Endothelial cell of hepatic sinusoid (primary cell): ENCODE results near the gene RAMACL.

Experiments
- in situ Hi-C: cut with HindIII; loops from 2 replicates; pipeline ENCODE4 v1.10.0; 2017; ENCODE audit warnings: low sequenced_read_pairs

Gene RAMACL

DNA sequence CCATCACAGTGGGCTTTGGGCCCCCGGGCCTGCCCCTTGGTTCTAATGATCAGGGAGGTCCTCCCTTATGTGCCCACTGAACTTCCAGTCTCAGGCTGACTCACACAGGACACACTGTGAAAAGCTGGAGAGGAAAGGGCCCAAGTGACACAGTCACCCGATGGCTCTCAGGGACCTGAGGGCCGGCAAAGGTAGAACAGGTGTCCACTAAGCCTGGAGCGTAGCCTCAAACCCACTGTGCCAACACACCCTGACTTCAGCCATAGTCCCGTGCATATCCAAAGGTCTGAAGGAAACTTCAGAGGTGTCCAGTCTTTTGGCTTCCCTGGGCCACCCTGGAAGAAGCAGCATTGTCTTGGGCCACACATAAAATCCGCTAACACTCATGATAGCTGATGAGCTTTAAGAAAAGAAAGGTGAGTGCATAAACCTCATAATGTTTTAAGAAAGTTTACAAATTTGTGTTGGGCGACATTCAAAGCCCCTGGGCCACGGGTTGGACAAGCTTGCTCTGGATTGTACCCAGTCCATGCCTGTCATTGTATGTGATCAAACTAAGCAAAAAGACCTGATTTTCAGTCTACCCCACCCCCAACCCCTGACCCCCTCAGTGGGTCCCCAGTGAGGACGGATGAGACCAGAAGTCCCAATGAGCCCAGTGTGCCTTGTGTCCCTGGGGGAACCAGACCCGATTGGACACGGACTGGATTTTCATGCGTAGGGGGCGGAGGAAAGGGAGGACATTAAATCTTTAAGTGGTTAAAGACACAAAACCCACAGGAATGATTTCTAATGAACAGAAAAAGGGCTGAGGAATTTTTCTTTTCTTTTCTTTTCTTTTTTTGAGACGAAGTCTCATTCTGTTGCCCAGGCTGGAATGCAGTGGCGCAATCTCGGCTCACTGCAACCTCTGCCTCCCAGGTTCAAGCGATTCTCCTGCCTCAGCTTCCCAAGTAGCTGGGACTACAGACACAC lies 6.1 kb downstream of the RAMACL start:
- in situ Hi-C loops: no loop called here

DNA sequence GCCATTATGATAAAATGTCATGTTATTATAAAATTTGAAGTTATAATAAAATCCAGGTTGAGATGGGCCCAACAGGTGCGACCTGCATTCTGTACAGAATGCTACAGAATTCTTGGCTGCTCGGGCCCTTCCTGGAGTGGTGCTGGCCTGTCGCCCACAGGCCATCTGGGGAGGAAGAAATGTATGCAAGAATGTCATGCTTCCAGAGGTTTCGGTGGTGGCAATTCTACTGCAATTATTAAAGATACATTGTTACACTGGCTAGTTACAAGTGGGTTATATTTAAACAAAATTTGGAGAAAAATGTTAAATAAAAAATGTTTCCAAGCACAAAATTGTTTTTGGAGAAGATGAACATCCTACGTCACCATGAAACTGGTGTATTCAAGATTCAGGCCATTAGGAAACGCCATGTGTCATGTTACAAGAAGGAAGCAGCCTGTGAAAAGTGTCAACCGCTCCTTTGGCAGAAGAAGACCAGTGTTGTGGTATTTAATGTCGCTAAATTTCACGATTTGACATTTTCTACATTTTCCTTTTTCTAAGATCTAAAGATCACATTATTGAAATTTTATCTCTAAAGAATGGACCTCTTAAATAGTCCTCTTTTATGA lies 7.1 kb downstream of the RAMACL start:
- in situ Hi-C loops: no loop called here

DNA sequence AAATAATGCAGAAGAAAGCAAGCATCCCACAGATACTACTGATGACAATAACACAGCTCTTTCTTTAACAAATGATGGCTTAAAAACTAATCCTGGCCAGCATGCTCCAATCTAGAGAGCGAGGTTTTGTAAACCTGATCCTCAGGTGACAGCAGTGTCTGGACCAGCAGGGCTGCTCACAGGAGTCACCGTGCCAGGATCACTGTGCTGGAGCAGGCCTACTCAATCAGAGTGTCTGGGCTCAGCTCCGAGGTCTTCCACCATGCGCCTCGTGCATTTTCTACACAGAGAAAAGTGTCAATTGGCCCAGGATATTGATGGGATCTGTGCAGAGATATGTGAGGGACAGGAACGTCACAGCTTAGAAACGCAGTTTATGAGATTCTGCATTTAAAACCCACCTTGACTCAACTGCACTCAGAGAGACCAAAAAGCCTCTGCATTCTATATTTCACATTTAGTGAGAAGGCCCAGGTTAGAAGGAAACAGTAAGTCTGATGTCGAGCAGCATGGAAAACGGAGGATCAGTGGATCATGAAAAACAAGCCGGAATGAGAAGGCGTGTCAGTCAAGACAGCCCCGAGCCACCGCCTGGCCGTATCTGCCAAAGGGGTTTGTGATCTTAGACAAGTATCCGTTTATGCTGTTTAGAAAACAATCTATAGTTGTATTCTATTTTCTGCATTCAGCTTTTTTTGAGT lies 7.8 kb downstream of the RAMACL start:
- in situ Hi-C loops: no loop called here

DNA sequence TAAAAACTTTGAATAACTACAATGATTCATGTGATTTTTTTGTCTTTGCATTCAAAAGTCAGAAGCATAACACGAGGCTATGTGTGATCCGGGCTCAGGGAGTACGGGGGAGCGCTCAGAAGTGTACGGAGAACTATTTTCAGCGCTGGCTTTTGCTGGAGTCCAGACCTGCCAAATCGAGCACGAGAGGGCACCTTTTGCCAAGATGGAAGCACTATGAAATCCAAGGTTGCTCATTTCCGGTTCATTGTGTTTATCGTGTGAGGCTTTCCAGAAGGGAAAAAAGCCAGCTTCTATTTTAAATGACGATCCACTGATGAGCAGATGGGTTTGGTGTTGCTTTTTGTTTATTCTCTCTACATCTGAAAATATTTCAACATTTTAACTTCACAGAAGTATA lies 11.3 kb downstream of the RAMACL start:
- in situ Hi-C loops: no loop called here

DNA sequence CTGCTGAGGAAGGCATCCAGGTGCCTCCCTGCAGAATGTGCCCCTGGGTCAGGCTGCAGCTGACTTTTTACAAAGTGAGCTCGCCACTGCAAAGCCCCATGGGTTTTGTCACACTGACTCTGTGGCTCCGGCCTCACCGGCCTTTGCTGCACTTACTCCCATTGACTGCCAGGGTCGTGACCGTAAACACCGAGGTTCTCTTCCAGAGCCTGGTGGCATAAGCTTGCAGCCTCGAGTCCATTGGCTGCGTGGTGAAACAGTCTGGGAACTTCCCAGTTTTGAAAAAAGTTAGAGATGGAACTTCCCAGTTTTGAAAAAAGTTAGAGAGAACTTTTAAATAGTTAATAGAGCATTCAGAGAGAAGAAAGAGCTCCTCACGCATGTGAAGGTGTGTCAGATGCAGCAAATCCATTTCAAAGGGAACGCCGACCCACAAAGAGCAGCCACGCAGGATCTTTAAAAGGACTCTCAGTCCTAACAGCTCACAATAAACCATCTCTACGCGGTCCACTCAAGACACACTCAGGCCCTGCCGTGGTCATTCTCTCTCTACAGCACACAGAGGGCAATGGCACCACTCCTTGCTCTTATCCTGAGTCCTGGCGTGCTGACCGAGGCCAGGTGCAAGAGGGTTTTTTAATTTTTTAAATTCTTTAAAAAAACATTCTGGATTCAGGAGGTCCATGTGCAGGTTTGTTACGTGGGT lies 12.8 kb downstream of the RAMACL start:
- in situ Hi-C loops: no loop called here

DNA sequence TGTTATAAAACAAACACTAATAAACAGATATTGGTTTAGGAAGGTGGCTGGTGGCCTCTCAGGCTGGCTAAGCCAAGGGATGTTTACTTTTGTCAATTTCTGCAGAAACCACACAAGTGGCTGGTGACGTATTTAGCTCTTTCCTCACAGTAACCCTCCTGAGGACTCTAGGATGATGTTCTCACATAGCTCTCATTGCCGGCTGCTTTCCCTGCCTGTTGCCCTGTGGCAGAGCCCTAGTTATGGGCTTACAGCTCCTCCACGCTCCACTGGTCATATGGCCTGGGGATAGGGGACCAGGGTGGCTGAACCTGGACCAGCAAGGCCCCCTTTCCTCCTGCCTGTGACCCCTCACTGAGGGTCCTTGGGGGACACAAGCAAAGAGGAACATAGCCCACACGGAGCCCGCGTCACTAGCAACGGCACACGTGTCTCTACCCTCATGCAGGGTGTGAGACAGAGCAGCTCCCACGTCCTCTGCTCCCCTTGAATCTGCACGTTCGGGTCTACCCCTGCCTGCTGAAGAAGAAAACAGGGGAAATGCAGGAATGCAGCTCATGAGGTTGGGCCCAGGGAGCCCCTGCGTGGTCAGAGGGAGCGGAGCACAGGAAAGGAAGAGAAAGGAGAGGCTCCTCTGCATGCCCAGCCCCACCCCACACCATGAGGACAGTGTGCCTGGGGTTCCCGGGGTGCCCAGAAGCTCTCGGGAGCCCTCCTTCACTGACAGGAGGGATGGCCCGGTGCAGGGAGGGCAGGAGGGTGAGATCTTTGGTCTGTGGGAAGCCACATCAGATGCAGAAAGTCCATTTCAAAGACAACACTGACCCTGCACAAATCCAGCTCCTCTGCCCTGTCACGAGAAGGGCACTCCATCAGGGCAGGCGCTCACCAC lies 13.9 kb downstream of the RAMACL start:
- in situ Hi-C loops: no loop called here

DNA sequence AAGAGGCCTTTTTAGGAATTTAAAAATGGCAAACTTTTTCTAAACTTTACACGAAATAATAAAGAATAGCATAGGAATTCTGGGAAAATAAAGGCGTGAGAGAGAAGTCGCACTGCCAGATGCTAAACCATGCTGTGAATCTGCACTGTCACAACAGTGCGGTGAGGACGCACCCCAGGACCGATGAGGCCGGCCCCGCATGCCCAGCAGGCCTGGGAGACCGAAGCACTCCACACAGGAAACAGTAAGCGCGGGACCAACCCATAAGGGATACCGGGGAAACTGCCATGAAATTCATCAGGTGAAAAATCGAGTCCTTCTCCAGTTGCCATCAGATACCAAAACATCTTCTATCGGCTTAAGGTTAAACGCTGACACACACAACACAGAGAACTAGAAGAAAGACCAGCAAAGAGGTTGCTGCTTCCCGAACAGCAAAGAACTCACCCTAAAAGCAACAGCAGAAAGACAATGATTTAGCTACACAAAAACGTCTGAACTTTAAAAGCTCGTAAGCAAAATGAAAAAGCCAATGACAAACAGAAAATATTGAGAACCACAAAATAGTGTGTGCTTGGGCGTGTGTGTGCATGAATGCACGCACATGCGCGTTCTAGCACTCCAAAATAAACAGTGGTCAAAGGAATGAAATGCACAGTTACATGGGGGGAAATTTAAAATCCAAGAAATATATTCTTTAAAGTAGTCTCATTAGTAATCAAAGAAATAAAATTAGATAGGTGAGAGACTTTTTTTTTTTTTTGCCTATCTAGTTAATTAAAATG lies 15.4 kb downstream of the RAMACL start:
- in situ Hi-C loops: no loop called here

DNA sequence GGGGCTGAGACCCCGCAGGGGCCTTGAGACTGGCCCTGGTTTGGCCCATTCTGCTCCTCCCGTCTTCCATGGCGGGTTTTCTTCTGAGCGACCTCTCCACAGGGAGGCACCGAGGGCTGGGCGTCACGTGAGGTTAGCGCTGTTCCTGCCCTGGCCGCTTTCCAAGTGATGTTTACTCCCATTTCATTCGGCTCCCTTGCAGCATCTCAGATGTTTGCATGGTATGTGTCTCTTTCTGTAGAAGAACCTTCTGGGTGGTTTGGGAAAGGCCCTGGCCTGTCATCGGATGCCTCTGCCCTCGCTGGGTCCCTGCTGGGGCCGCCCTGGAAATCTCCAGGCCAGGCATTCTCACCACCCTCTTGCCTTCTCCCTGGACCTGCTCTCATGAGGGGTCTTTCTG lies 17.3 kb downstream of the RAMACL start:
- in situ Hi-C loops: loop anchor here (5.0 kb wide), 1 partner anchor 33 kb away; no protein-coding TSS in a partner anchor

DNA sequence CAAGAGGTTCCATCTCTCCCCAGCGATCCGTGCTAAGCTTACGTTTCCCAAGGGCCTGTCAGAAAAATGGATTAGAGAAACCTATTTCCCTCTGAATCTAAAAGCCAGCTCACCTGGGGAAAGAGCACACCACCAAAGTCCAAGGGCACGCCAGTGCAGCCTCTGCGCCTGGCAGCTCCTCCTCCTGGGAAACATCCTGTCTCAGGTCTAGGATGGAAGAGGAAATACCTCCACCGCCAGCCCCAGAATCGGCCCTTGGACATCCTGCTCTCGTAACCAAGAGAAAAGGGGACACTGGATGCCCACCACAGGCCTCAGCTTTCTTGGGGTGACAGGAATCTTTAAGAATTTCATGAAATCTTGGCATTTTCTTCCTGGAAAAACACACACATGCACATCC lies 18.7 kb downstream of the RAMACL start:
- in situ Hi-C loops: loop anchor here (5.0 kb wide), 1 partner anchor 34 kb away; no protein-coding TSS in a partner anchor

DNA sequence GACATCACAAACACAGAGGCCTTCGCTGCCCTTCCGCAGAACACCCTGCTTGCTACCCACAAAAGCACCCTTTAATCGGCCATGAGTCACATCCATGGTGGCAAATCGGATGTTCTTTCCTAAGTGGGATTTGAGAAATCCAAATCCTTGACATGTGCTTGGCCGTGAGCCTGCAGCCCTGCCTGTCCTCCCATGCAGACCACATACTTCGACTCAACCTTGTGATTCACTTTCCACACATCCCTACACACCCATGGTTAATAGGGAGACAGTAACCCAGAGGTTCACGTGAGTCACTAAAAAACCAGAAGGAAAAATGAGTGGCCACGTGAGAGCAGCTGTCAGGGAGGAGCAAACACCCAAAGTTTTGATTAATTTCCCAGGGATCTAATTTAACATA lies 19.4 kb downstream of the RAMACL start:
- in situ Hi-C loops: loop anchor here (5.0 kb wide), 1 partner anchor 35 kb away; no protein-coding TSS in a partner anchor

DNA sequence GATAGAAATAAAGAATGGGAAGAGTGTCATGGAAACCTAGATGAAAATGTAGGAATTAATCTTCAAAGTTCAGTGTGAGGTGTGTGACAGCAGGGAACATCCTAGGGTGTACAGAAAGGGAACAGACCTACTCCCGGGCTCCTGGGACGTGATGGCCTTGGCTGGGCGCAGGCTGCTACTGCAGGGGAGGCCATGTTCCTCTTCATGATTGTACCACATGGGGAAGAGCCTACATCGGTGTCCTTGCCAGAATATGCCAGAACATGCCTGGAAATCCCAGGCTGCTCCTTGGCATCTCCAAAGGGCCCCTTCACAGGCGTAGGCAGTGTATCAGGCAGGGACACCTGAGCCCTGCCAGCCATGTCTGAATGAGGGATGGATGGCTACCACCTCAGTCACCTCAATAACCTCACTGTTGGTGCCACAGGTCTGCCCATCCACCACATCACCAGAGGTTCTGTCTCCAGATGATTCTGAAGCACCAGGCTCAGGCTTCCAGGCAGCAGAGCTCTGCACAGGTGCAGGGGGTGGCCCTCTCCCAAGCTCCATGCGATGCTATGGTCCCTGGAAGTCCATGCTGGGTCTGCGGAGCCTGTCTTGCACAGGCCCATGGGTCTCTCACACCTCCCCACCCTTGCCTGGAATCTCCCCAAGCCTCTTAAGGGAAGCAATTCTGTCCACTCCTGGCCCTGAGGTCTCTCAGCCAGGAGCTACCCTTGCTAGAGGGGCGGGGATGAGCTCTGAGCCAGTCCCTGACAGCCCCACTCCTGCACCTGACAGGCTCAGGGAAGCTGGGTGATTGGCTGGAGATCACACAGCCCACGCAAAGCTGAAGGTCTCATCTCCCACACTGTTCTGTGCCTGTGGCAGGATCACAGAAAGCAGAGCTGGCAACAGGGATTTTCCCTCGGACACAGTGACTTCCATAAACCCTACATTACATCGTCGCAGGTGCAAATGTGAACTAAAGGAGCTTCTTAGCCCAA lies 20.2 kb downstream of the RAMACL start:
- in situ Hi-C loops: loop anchor here (5.0 kb wide), 1 partner anchor 36 kb away; no protein-coding TSS in a partner anchor

DNA sequence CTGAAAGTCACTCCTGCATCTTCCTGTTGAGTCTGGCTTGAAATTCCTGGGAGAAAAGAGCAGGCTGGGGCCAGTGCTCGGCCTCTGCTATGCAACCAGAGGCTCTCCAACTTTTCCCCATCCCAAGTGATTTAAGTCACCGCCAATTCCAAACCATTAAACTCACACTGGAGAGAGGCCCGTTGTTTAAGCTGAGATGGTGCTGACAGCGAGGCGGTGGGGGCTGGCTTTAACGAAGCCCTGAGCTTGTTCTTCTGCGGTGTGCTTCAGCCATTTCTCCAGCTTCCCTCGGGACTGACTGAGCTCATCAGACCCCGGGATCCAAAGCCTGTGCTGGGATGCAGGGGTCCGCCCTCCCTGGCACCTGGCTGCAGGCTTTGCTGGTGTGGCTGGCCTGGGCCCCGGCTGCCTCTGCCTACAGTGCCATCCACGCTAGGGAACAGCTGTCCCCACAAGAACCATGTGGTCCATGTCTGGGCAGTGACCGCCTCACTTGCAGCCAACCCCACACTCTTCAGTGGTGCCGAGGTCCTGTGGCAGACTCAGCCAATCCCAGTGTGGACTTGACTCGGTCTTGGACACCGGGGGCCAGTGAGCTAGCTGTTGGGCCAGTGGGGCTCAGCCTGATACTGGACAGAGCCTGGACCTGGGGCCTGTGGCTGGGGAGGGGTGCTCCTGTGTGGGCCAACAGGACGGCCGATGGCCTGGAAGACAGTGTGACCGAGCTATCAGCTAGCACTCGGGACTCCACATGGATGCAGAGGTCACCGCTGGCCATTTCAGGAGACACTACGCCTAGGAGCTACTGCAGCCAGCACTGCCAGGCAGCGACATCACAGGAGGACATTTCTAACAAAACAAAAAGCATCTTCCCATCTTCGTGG lies 21.2 kb downstream of the RAMACL start:
- in situ Hi-C loops: loop anchor here (5.0 kb wide), 1 partner anchor 37 kb away; no protein-coding TSS in a partner anchor

DNA sequence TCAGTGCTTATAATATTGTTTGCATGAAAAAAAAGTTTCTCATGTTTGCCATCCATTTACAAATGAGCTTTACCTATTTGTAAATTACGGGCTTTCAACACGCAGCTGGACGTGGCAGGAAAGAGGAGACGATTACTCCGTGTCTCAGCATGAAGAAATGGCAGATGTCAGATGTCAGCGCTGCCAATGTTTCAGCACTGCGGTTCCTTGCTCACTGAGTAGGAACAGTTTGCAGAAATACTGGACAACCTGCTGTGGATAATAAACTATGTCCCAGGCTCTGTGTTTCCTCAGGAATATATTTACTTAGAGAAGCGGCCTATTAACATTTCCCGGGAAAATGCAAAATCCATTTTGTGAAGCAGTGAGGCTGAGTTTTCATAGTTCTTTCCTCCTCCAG lies 22.7 kb downstream of the RAMACL start:
- in situ Hi-C loops: loop anchor here (5.0 kb wide), 1 partner anchor 52 kb away; no protein-coding TSS in a partner anchor

DNA sequence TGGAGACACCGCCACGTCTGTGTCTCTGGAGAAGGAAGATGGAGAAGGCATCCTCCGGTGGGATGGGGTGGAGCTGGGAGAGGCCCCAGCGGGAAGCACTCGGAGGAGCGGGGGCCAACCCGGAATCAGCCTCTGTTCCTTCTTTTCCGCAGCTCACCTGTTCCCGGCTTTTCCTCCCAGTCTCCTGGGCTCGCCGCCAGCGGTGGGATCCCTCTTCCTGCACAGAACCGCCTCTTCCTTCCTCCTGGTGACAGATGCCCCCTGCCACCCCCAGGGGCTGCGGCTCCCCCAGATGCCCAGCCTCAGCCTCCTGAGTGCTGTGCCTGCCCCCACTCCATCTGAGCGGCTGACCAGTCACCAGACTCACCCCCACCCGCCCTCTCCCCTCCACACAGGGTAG lies 23.3 kb downstream of the RAMACL start:
- in situ Hi-C loops: loop anchor here (5.0 kb wide), 1 partner anchor 51 kb away; no protein-coding TSS in a partner anchor

DNA sequence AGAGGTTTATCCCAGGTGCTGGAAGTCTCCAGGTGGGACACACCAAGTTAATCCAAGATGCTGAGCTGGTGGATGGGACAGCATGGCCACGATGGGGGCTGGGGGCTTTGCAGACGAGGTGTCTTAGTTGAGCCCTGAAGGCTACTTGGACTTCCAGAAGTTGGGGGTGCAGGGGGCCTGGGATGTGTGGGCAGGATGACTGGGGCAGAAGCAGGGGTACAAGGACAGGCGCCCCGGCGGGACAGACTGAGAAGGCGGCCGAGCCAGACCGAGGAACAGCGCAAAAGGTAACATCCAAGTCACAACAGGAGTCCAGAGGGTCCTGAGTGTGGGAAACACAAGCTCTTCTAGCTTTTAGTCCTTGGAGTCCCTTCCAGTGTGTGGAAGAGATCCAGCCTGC lies 23.8 kb downstream of the RAMACL start:
- in situ Hi-C loops: loop anchor here (5.0 kb wide), 1 partner anchor 50 kb away; no protein-coding TSS in a partner anchor

DNA sequence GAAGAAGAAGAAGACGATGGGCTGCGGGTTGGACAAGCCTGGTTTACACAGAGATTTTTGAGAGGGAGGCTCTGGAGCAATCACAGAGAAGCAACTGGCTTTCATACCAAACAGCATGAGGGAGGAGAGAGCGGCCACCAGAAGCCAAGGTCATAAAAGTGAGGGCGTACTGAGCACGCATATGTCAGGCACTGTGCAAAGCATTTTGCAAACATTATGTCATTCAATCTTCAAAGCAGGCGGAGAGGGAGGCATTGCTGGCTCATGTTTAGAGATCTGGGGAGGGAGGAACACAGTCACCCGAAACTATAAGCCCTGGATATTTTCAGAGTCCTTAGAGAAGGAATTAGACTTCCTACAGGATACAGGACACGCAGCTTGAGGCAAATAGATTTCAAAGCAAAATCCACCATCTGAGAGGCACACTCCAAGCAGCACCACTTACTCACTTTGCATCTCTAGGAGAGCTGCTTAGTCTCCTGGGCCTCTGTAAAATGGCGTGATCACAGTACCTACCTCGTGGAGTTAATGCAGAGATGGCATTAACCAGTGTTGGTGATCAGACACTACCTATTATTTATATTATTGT lies 24.6 kb downstream of the RAMACL start:
- in situ Hi-C loops: loop anchor here (5.0 kb wide), 1 partner anchor 50 kb away; no protein-coding TSS in a partner anchor
